Measurements from ENCODE around the gene POLA2. TPM values are rescaled to one million over a fixed set of nuclear protein-coding genes. Genes with fewer than 3 reads are reported as not detected.
"Not testable (repeated sequence)": the region's sequence is repeated elsewhere in the genome, so short reads cannot be mapped to it uniquely, and the experiment has no call there.

POLA2 gene
- polyA plus RNA-seq, 3 donors from 2014 or later: 10.1 to 11.8 (median 11.8) TPM

GRCh38 chr11:65225279-65226102, 36.3 kb upstream of the POLA2 start:
- Mint-ChIP-seq H3K4me1 (peaks cover 0 to 7% of the 10 kb centered on the region in 2 donors), H3K27ac (no peak overlapping the region), H3K4me3 (peak overlapping the region in 2 of 5 donors; percentile 21 to 40), H3K9me3 (no peaks in the 10 kb centered on the region), H3K36me3 (peaks cover 4 to 7% (median 4%) of the 10 kb centered on the region in 3 donors), H3K27me3 (ENCODE audit: low read depth in 3 of 3) (peaks cover 7 to 8% (median 7%) of the 10 kb centered on the region in 3 donors)
- peak in 2 of 3 donors; percentile 14 to 16 for DNase-seq

GRCh38 chr11:65226103-65226442, 35.7 kb upstream of the POLA2 start:
- Mint-ChIP-seq H3K4me3 (peak overlapping the region in 1 of 5 donors; percentile 40), H3K4me1 (peaks cover 0 to 7% of the 10 kb centered on the region in 2 donors), H3K27ac (no peak overlapping the region), H3K36me3 (peaks cover 4 to 7% (median 4%) of the 10 kb centered on the region in 3 donors), H3K9me3 (no peaks in the 10 kb centered on the region), H3K27me3 (ENCODE audit: low read depth in 3 of 3) (peaks cover 7 to 8% (median 7%) of the 10 kb centered on the region in 3 donors)
- DNase-seq: no peak

GRCh38 chr11:65227879-65228278, 33.9 kb upstream of the POLA2 start:
- Mint-ChIP-seq H3K27me3 (ENCODE audit: low read depth in 3 of 3) (peaks cover 5 to 8% (median 7%) of the 10 kb centered on the region in 3 donors), H3K4me1 (peaks cover 0 to 4% of the 10 kb centered on the region in 2 donors), H3K4me3 (no peak overlapping the region), H3K36me3 (peaks cover 4 to 7% (median 4%) of the 10 kb centered on the region in 3 donors), H3K27ac (peak overlapping the region in 1 of 6 donors; percentile 45), H3K9me3 (no peaks in the 10 kb centered on the region)
- no peak for DNase-seq

- no peak for DNase-seq
- H3K4me3 Mint-ChIP-seq: no peak overlapping the region
These were observed 25.3 kb upstream of the POLA2 start for GRCh38 chr11:65236194-65237059.

GRCh38 chr11:65238302-65238701, 23.5 kb upstream of the POLA2 start:
- H3K36me3 Mint-ChIP-seq; DNase-seq; H3K27ac Mint-ChIP-seq; H3K27me3 Mint-ChIP-seq (ENCODE audit: low read depth in 3 of 3); H3K4me3 Mint-ChIP-seq; H3K4me1 Mint-ChIP-seq; H3K9me3 Mint-ChIP-seq: not testable (repeated sequence)

More at GRCh38 chr11:65236194-65237059, 25.3 kb upstream of the POLA2 start:
- H3K4me1 Mint-ChIP-seq: no peaks in the 10 kb centered on the region
- no peaks in the 10 kb centered on the region for H3K9me3 Mint-ChIP-seq
- no peaks in the 10 kb centered on the region for H3K36me3 Mint-ChIP-seq
- peaks cover 0 to 6% (median 2%) of the 10 kb centered on the region in 3 donors for H3K27me3 Mint-ChIP-seq (ENCODE audit: low read depth in 3 of 3)
- H3K27ac Mint-ChIP-seq: no peak overlapping the region

GRCh38 chr11:65241134-65241533, 20.6 kb upstream of the POLA2 start:
- H3K4me1 Mint-ChIP-seq: no peaks in the 10 kb centered on the region
- DNase-seq: no peak
- H3K9me3 Mint-ChIP-seq: no peaks in the 10 kb centered on the region
- H3K27me3 Mint-ChIP-seq (ENCODE audit: low read depth in 3 of 3): peaks cover 0 to 2% (median 0%) of the 10 kb centered on the region in 3 donors
- no peak overlapping the region for H3K27ac Mint-ChIP-seq
- no peaks in the 10 kb centered on the region for H3K36me3 Mint-ChIP-seq
- no peak overlapping the region for H3K4me3 Mint-ChIP-seq

- peaks cover 0 to 2% (median 0%) of the 10 kb centered on the region in 3 donors for H3K27me3 Mint-ChIP-seq (ENCODE audit: low read depth in 3 of 3)
- no peaks in the 10 kb centered on the region for H3K9me3 Mint-ChIP-seq
- H3K36me3 Mint-ChIP-seq: no peaks in the 10 kb centered on the region
- H3K4me1 Mint-ChIP-seq: no peaks in the 10 kb centered on the region
- DNase-seq: no peak
- no peak overlapping the region for H3K4me3 Mint-ChIP-seq
- no peak overlapping the region for H3K27ac Mint-ChIP-seq
These were observed 20.1 kb upstream of the POLA2 start for GRCh38 chr11:65241692-65242091.

- no peaks in the 10 kb centered on the region for H3K36me3 Mint-ChIP-seq
- no peak for DNase-seq
- no peak overlapping the region for H3K27ac Mint-ChIP-seq
- no peaks in the 10 kb centered on the region for H3K9me3 Mint-ChIP-seq
- H3K4me1 Mint-ChIP-seq: no peaks in the 10 kb centered on the region
- no peak overlapping the region for H3K4me3 Mint-ChIP-seq
- H3K27me3 Mint-ChIP-seq (ENCODE audit: low read depth in 3 of 3): peaks cover 0 to 2% (median 0%) of the 10 kb centered on the region in 3 donors
These were observed 19.4 kb upstream of the POLA2 start for GRCh38 chr11:65242389-65242788.

GRCh38 chr11:65243797-65244196, 18.0 kb upstream of the POLA2 start:
- no peaks in the 10 kb centered on the region for H3K9me3 Mint-ChIP-seq
- no peak overlapping the region for H3K4me3 Mint-ChIP-seq
- DNase-seq: no peak
- H3K4me1 Mint-ChIP-seq: no peaks in the 10 kb centered on the region
- H3K27ac Mint-ChIP-seq: no peak overlapping the region
- no peaks in the 10 kb centered on the region for H3K36me3 Mint-ChIP-seq
- H3K27me3 Mint-ChIP-seq (ENCODE audit: low read depth in 3 of 3): peaks cover 0 to 2% (median 0%) of the 10 kb centered on the region in 3 donors

- not testable (repeated sequence) for H3K36me3 Mint-ChIP-seq; H3K27ac Mint-ChIP-seq; H3K9me3 Mint-ChIP-seq; H3K4me3 Mint-ChIP-seq; DNase-seq; H3K27me3 Mint-ChIP-seq (ENCODE audit: low read depth in 3 of 3); H3K4me1 Mint-ChIP-seq
These were observed 16.7 kb upstream of the POLA2 start for GRCh38 chr11:65245046-65245445.

- Mint-ChIP-seq H3K4me1 (no peaks in the 10 kb centered on the region), H3K27ac (no peak overlapping the region), H3K36me3 (no peaks in the 10 kb centered on the region), H3K4me3 (no peak overlapping the region), H3K27me3 (ENCODE audit: low read depth in 3 of 3) (no peaks in the 10 kb centered on the region), H3K9me3 (peaks cover 0 to 2% (median 0%) of the 10 kb centered on the region in 6 donors)
- DNase-seq: no peak
These were observed 15.3 kb upstream of the POLA2 start for GRCh38 chr11:65246506-65246905.

- H3K27me3 Mint-ChIP-seq (ENCODE audit: low read depth in 3 of 3); DNase-seq; H3K4me3 Mint-ChIP-seq; H3K4me1 Mint-ChIP-seq; H3K27ac Mint-ChIP-seq; H3K36me3 Mint-ChIP-seq; H3K9me3 Mint-ChIP-seq: not testable (repeated sequence)
These were observed 13.5 kb upstream of the POLA2 start for GRCh38 chr11:65248184-65248710.

GRCh38 chr11:65251476-65251875, 10.3 kb upstream of the POLA2 start:
- no peak for DNase-seq
- Mint-ChIP-seq H3K9me3 (peaks cover 0 to 2% (median 0%) of the 10 kb centered on the region in 6 donors), H3K27me3 (ENCODE audit: low read depth in 3 of 3) (peaks cover 0 to 2% (median 0%) of the 10 kb centered on the region in 3 donors), H3K4me3 (no peak overlapping the region), H3K27ac (no peak overlapping the region), H3K4me1 (no peaks in the 10 kb centered on the region), H3K36me3 (no peaks in the 10 kb centered on the region)

GRCh38 chr11:65254724-65255123, 7.0 kb upstream of the POLA2 start:
- no peak overlapping the region for H3K27ac Mint-ChIP-seq
- H3K27me3 Mint-ChIP-seq (ENCODE audit: low read depth in 3 of 3): peaks cover 0 to 2% (median 0%) of the 10 kb centered on the region in 3 donors
- peaks cover 0 to 2% (median 0%) of the 10 kb centered on the region in 6 donors for H3K9me3 Mint-ChIP-seq
- H3K36me3 Mint-ChIP-seq: no peaks in the 10 kb centered on the region
- no peaks in the 10 kb centered on the region for H3K4me1 Mint-ChIP-seq
- no peak overlapping the region for H3K4me3 Mint-ChIP-seq
- DNase-seq: no peak

Data from immature natural killer cell (primary cell).